RWPE2 (cell line): ENCODE data around the gene SLC45A1.

Experiments
- ATAC-seq: fragments of 200-7000 bp; cut with Tn5 transposase; 3 replicates; pipeline ENCODE4 v1.9.1; 2021; ENCODE audit warnings: low read depth
- DNase-seq: peaks from one replicate; pipeline ENCODE4 v3.0.0-alpha.2; 2020; ENCODE audit warnings: low spot score
- H3K27ac ChIP-seq: fragments of 450-650 bp; 2 replicates; pipeline ENCODE4 v1.5.1; 2017; ENCODE audit warnings: mild to moderate bottlenecking; ENCODE audit not compliant: poor library complexity, severe bottlenecking
- H3K27me3 ChIP-seq: fragments of 250-450 bp; sonication (Bioruptor Pico); 2 replicates; pipeline ENCODE4 v1.5.1; 2021; ENCODE audit warnings: mild to moderate bottlenecking, moderate library complexity; ENCODE audit not compliant: insufficient read depth, poor library complexity, severe bottlenecking
- H3K36me3 ChIP-seq: fragments of 250-450 bp; sonication (Bioruptor Pico); 2 replicates; pipeline ENCODE4 v1.5.1; 2020; ENCODE audit warnings: low read depth, mild to moderate bottlenecking, moderate library complexity
- H3K4me1 ChIP-seq: fragments of 250-450 bp; sonication (Bioruptor Pico); 2 replicates; pipeline ENCODE4 v1.5.1; 2021; ENCODE audit warnings: mild to moderate bottlenecking, moderate library complexity; ENCODE audit not compliant: insufficient read depth, poor library complexity, severe bottlenecking
- H3K4me3 ChIP-seq: fragments of 250-450 bp; sonication (Bioruptor Pico); 2 replicates; pipeline ENCODE4 v1.5.1; 2021; ENCODE audit warnings: mild to moderate bottlenecking, moderate library complexity; ENCODE audit not compliant: severe bottlenecking
- H3K9me3 ChIP-seq: fragments of 250-450 bp; sonication (Bioruptor Pico); 2 replicates; pipeline ENCODE4 v1.5.1; 2021; ENCODE audit warnings: mild to moderate bottlenecking, moderate library complexity; ENCODE audit not compliant: severe bottlenecking
- TF ChIP-seq, protein P1 (sequence below): fragments of 450-650 bp; IDR thresholded peaks from one replicate; pipeline ENCODE4 v1.5.1; 2017; ENCODE audit warnings: mild to moderate bottlenecking, moderate library complexity; ENCODE audit not compliant: poor library complexity, severe bottlenecking

The SLC45A1 gene

DNA sequence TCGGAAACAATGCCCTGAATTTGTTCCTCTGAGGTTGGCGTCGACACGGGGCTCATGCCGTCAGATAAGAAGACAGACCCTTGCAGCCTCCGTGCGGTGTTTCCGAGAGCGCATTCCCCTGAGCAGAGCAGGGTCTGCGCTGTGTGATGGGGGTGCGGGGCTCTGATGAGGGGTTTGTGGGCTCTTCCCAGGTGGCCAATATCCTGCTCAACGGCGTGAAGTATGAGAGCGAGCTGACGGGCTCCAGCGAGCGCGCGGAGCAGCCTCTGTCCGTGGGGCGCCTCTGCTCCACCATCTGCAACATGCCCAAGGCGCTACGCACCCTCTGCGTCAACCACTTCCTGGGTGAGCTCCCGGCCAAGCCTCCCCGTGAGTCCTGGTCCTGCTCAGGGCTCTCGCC is 17.3 kb downstream of the SLC45A1 start:
- no peak overlapping the region for H3K4me3 ChIP-seq
- no peaks in the 10 kb centered on the region for H3K9me3 ChIP-seq
- DNase-seq: no peak
- H3K27ac ChIP-seq: no peak overlapping the region
- TF ChIP-seq, protein P1, sequence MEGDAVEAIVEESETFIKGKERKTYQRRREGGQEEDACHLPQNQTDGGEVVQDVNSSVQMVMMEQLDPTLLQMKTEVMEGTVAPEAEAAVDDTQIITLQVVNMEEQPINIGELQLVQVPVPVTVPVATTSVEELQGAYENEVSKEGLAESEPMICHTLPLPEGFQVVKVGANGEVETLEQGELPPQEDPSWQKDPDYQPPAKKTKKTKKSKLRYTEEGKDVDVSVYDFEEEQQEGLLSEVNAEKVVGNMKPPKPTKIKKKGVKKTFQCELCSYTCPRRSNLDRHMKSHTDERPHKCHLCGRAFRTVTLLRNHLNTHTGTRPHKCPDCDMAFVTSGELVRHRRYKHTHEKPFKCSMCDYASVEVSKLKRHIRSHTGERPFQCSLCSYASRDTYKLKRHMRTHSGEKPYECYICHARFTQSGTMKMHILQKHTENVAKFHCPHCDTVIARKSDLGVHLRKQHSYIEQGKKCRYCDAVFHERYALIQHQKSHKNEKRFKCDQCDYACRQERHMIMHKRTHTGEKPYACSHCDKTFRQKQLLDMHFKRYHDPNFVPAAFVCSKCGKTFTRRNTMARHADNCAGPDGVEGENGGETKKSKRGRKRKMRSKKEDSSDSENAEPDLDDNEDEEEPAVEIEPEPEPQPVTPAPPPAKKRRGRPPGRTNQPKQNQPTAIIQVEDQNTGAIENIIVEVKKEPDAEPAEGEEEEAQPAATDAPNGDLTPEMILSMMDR: no peak
- no peaks in the 10 kb centered on the region for H3K4me1 ChIP-seq
- no peaks in the 10 kb centered on the region for H3K36me3 ChIP-seq
- no peak for ATAC-seq
- no peaks in the 10 kb centered on the region for H3K27me3 ChIP-seq

DNA sequence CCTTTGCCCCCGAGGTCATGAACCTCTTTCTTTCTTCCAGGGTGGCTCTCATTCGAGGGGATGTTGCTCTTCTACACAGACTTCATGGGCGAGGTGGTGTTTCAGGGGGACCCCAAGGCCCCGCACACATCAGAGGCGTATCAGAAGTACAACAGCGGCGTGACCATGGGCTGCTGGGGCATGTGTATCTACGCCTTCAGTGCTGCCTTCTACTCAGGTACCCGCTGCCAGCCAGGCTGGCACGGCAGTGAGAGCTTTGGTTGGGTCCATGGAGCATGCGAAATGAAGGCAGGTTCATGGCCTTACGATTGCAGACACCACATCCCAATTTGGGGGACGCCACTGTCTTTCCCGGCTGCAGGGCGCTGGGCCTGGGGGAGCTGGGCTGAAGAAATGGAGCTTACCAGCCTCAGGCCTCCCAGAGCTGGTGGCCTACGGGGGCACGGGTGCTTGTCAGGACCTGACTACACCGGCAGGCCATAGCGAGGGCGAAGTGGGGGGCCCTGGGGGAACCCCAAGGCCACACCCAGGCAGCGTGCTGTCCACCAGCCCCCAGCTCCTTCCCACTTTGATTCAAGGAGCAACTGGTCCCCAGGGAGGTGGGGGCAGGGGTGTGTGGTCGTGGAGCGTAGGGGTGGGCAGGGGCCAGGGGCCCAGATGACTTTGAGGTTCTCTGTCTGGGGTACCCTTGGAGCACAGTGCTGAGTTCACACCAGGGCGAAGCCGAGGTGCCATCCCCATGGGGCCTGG is 20.0 kb downstream of the SLC45A1 start:
- ATAC-seq: no peak
- Histone ChIP-seq H3K9me3 (no peaks in the 10 kb centered on the region), H3K4me3 (no peak overlapping the region), H3K4me1 (no peaks in the 10 kb centered on the region), H3K27ac (no peak overlapping the region), H3K36me3 (no peaks in the 10 kb centered on the region), H3K27me3 (no peaks in the 10 kb centered on the region)
- TF ChIP-seq, protein P1: no peak
- DNase-seq: no peak

DNA sequence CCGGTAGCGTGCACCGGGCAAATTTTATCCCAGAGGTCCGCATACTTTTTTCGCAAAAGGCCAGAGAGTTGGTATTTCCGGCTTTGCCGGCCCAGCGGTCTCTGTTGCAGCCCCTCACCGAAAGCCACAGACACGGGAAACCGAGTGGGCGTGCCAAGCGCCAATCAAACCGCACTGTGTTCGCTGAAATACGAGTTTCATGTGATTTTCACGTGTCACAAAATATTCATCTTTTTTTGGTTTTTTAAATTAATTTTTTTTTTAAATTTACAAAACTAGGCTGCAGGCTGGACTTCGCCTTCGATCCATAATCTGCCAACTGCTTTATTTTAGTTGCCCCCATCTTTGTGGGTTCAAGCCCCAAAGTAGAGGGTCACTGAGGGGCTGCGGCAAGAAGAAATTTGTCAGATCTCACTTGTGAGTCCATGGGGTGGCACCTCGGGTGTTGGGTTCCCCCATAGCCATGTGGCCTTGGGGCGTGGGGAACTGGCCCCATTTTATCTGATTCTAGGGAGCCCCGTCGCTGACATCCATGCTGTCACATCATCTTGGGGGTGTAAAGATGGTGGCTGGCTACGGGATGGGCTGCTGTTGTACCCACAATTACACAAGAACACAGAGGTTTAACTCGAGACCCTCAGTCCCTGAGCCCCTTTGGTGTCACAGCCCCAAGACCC is 20.8 kb downstream of the SLC45A1 start:
- no peak for DNase-seq
- no peaks in the 10 kb centered on the region for H3K36me3 ChIP-seq
- peaks cover 2% of the 10 kb centered on the region for H3K4me1 ChIP-seq
- ATAC-seq: no peak
- no peaks in the 10 kb centered on the region for H3K27me3 ChIP-seq
- no peaks in the 10 kb centered on the region for H3K9me3 ChIP-seq
- no peak overlapping the region for H3K4me3 ChIP-seq
- TF ChIP-seq, protein P1: no peak
- H3K27ac ChIP-seq: no peak overlapping the region

DNA sequence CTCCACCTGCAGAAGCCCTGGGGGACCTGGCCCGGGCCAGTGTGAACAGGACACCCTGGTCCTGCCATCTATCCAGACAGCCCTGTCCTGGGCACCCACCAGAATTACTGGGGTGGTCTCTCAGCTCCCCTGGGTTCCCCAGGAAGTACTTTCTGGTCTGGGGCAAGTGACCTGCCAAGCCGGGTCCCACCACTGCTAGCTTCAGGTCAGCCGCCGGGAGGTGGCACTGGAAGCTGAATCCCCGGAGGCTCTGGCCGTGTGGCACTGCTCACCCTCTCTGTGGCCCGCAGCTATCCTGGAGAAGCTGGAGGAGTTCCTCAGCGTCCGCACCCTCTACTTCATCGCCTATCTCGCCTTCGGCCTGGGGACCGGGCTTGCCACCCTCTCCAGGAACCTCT is 21.3 kb downstream of the SLC45A1 start:
- ATAC-seq: no peak

More for the DNA sequence above, 21.3 kb downstream of the SLC45A1 start:
- no peak overlapping the region for H3K4me3 ChIP-seq
- H3K4me1 ChIP-seq: peaks cover 6% of the 10 kb centered on the region
- H3K27ac ChIP-seq: no peak overlapping the region
- TF ChIP-seq, protein P1: no peak
- H3K27me3 ChIP-seq: no peaks in the 10 kb centered on the region
- no peaks in the 10 kb centered on the region for H3K9me3 ChIP-seq
- DNase-seq: no peak
- H3K36me3 ChIP-seq: no peaks in the 10 kb centered on the region
